ENCODE data around the gene PSD4. TPM values are rescaled to one million over a fixed set of nuclear protein-coding genes. Genes with fewer than 3 reads are reported as not detected.

PSD4 gene
- total RNA-seq, 1 experiment from 2014 or later: 14.7 TPM

- DNase-seq (ENCODE audit: low read depth): no peak
Observed at GRCh38 chr2:113206251-113206650, 32.5 kb downstream of the PSD4 start.

- DNase-seq (ENCODE audit: low read depth): no peak
Observed at GRCh38 chr2:113207021-113207420, 33.2 kb downstream of the PSD4 start.

- DNase-seq (ENCODE audit: low read depth): no peak
Observed at GRCh38 chr2:113208396-113208795, 34.6 kb downstream of the PSD4 start.

- DNase-seq (ENCODE audit: low read depth): peak; percentile 89
Observed at GRCh38 chr2:113209011-113209645, 35.4 kb downstream of the PSD4 start.

- no peak for DNase-seq (ENCODE audit: low read depth)
Observed at GRCh38 chr2:113209646-113210171, 35.9 kb downstream of the PSD4 start.

GRCh38 chr2:113211226-113212105, 37.7 kb downstream of the PSD4 start:
- DNase-seq (ENCODE audit: low read depth): peak; percentile 97

GRCh38 chr2:113212245-113213060, 38.7 kb downstream of the PSD4 start:
- DNase-seq (ENCODE audit: low read depth): peak; percentile 54

GRCh38 chr2:113213061-113213930, 39.5 kb downstream of the PSD4 start:
- DNase-seq (ENCODE audit: low read depth): no peak

GRCh38 chr2:113214141-113214540, 40.4 kb downstream of the PSD4 start:
- DNase-seq (ENCODE audit: low read depth): no peak

- DNase-seq (ENCODE audit: low read depth): no peak
Observed at GRCh38 chr2:113215056-113215455, 41.3 kb downstream of the PSD4 start.

GRCh38 chr2:113216321-113216720, 42.5 kb downstream of the PSD4 start:
- no peak for DNase-seq (ENCODE audit: low read depth)

GRCh38 chr2:113216891-113217454, 43.2 kb downstream of the PSD4 start:
- DNase-seq (ENCODE audit: low read depth): peak; percentile 65

GRCh38 chr2:113217455-113218282, 43.9 kb downstream of the PSD4 start:
- DNase-seq (ENCODE audit: low read depth): peak; percentile 96

GRCh38 chr2:113218283-113219091, 44.7 kb downstream of the PSD4 start:
- DNase-seq (ENCODE audit: low read depth): peak; percentile 99

GRCh38 chr2:113219092-113219441, 45.3 kb downstream of the PSD4 start:
- DNase-seq (ENCODE audit: low read depth): no peak

- DNase-seq (ENCODE audit: low read depth): no peak
Observed at GRCh38 chr2:113219525-113219888, 45.7 kb downstream of the PSD4 start.

GRCh38 chr2:113219889-113220641, 46.3 kb downstream of the PSD4 start:
- DNase-seq (ENCODE audit: low read depth): peak; percentile 94

GRCh38 chr2:113220970-113221708, 47.4 kb downstream of the PSD4 start:
- no peak for DNase-seq (ENCODE audit: low read depth)
